SK-N-SH treated with all-trans-retinoic acid at 6 μM for 48 hours (cell line): ENCODE results near the gene DOCK7.

Experiments used
- ARNTL ChIP-seq: fragments of 450-650 bp; formaldehyde crosslinking; IDR thresholded peaks from 2 replicates; pipeline ENCODE4 v1.5.0; 2020; ENCODE audit warnings: low read depth, mild to moderate bottlenecking, moderate library complexity, borderline replicate concordance
- CREB5 ChIP-seq: fragments of 250-450 bp; sonication (Bioruptor Pico); IDR thresholded peaks from 2 replicates; pipeline ENCODE4 v1.5.1; 2020; ENCODE audit warnings: low read depth, mild to moderate bottlenecking, moderate library complexity
- CSDC2 ChIP-seq: fragments of 250-450 bp; sonication (Bioruptor Pico); IDR thresholded peaks from 2 replicates; pipeline ENCODE4 v1.5.0; 2020; ENCODE audit warnings: mild to moderate bottlenecking, moderate library complexity
- OSR1 ChIP-seq: fragments of 250-450 bp; sonication (Bioruptor Pico); IDR thresholded peaks from 2 replicates; pipeline ENCODE4 v1.8.0; 2022; ENCODE audit warnings: moderate library complexity, mild to moderate bottlenecking, inconsistent platforms
- TCF4 ChIP-seq: fragments of 250-450 bp; sonication (Bioruptor Pico); IDR thresholded peaks from 2 replicates; pipeline ENCODE4 v1.8.0; 2021; ENCODE audit warnings: mild to moderate bottlenecking, moderate library complexity, borderline replicate concordance
- ZFP3 ChIP-seq: fragments of 250-450 bp; sonication (Bioruptor Pico); IDR thresholded peaks from 2 replicates; pipeline ENCODE4 v1.5.0; 2020; ENCODE audit warnings: mild to moderate bottlenecking, moderate library complexity
- ZNF8 ChIP-seq: fragments of 450-650 bp; formaldehyde crosslinking; IDR thresholded peaks from 2 replicates; pipeline ENCODE4 v1.5.0; 2020; ENCODE audit warnings: mild to moderate bottlenecking, moderate library complexity
- TF ChIP-seq, protein P1 (sequence below): fragments of 250-450 bp; sonication (Bioruptor Pico); IDR thresholded peaks from 2 replicates; pipeline ENCODE4 v1.5.0; 2020; ENCODE audit warnings: mild to moderate bottlenecking, moderate library complexity

DNA sequence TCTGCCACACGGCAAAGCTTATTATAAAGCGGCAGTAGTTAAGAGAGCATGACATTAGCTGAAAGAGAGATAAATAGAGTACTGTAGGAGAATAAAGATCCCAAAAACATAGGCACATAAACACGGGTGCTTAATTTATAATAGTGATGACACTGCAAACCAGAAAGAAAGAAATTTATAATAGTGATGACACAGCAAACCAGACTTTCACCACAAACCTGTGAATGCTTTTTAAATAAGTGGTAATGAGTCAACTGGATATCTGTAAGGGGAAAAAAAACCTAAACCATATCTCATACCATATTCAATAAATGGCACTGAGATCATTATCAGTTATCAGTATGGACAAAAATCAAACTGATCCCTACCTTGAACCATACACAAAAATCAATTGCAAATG, 225.8 kb downstream of the DOCK7 start:
- TF ChIP-seq ZNF8 (CRISPR knock-in tag) (no peak), OSR1 (CRISPR knock-in tag) (no peak), CREB5 (CRISPR knock-in tag) (no peak), TCF4 (CRISPR knock-in tag) (no peak), ARNTL (CRISPR knock-in tag) (no peak), CSDC2 (CRISPR knock-in tag) (no peak), ZFP3 (no peak)
- TF ChIP-seq, protein P1, sequence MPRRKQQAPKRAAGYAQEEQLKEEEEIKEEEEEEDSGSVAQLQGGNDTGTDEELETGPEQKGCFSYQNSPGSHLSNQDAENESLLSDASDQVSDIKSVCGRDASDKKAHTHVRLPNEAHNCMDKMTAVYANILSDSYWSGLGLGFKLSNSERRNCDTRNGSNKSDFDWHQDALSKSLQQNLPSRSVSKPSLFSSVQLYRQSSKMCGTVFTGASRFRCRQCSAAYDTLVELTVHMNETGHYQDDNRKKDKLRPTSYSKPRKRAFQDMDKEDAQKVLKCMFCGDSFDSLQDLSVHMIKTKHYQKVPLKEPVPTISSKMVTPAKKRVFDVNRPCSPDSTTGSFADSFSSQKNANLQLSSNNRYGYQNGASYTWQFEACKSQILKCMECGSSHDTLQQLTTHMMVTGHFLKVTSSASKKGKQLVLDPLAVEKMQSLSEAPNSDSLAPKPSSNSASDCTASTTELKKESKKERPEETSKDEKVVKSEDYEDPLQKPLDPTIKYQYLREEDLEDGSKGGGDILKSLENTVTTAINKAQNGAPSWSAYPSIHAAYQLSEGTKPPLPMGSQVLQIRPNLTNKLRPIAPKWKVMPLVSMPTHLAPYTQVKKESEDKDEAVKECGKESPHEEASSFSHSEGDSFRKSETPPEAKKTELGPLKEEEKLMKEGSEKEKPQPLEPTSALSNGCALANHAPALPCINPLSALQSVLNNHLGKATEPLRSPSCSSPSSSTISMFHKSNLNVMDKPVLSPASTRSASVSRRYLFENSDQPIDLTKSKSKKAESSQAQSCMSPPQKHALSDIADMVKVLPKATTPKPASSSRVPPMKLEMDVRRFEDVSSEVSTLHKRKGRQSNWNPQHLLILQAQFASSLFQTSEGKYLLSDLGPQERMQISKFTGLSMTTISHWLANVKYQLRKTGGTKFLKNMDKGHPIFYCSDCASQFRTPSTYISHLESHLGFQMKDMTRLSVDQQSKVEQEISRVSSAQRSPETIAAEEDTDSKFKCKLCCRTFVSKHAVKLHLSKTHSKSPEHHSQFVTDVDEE, result no peak
